SK-N-SH treated with all-trans-retinoic acid at 6 μM for 48 hours (cell line): ENCODE data around the gene TXNRD2.

ENCODE experiments used
- ATAC-seq: fragments of 200-7000 bp; cut with Tn5 transposase; 3 replicates; pipeline ENCODE4 v1.9.1; 2020; ENCODE audit warnings: mild to moderate bottlenecking, moderate library complexity
- ARNTL ChIP-seq: fragments of 450-650 bp; formaldehyde crosslinking; IDR thresholded peaks from 2 replicates; pipeline ENCODE4 v1.5.0; 2020; ENCODE audit warnings: low read depth, mild to moderate bottlenecking, moderate library complexity, borderline replicate concordance
- BACH2 ChIP-seq: fragments of 250-450 bp; sonication (Bioruptor Pico); IDR thresholded peaks from 2 replicates; pipeline ENCODE4 v1.9.0; 2021; ENCODE audit warnings: mild to moderate bottlenecking, borderline replicate concordance
- CSDC2 ChIP-seq: fragments of 250-450 bp; sonication (Bioruptor Pico); IDR thresholded peaks from 2 replicates; pipeline ENCODE4 v1.5.0; 2020; ENCODE audit warnings: mild to moderate bottlenecking, moderate library complexity
- CSRNP3 ChIP-seq: fragments of 250-450 bp; sonication (Bioruptor Pico); IDR thresholded peaks from 2 replicates; pipeline ENCODE4 v1.5.1; 2021; ENCODE audit warnings: mild to moderate bottlenecking, moderate library complexity
- ESRRG ChIP-seq: fragments of 250-450 bp; sonication (Bioruptor Pico); IDR thresholded peaks from 2 replicates; pipeline ENCODE4 v1.6.1; 2021; ENCODE audit warnings: mild to moderate bottlenecking
- GLIS3 ChIP-seq: fragments of 250-450 bp; sonication (Bioruptor Pico); IDR thresholded peaks from 2 replicates; pipeline ENCODE4 v1.5.0; 2020; ENCODE audit warnings: mild to moderate bottlenecking, moderate library complexity
- ISL1 ChIP-seq: fragments of 250-450 bp; sonication (Bioruptor Pico); IDR thresholded peaks from 2 replicates; pipeline ENCODE4 v2.1.2; 2022; ENCODE audit warnings: mild to moderate bottlenecking, moderate library complexity
- OSR1 ChIP-seq: fragments of 250-450 bp; sonication (Bioruptor Pico); IDR thresholded peaks from 2 replicates; pipeline ENCODE4 v1.8.0; 2022; ENCODE audit warnings: moderate library complexity, mild to moderate bottlenecking, inconsistent platforms
- PPARA ChIP-seq: fragments of 250-450 bp; sonication (Bioruptor Pico); IDR thresholded peaks from 2 replicates; pipeline ENCODE4 v1.5.0; 2020; ENCODE audit warnings: mild to moderate bottlenecking, borderline replicate concordance
- RARB ChIP-seq: fragments of 250-450 bp; sonication (Bioruptor Pico); IDR thresholded peaks from 2 replicates; pipeline ENCODE4 v1.8.0; 2021; ENCODE audit warnings: mild to moderate bottlenecking, moderate library complexity
- SNAI2 ChIP-seq: fragments of 250-450 bp; sonication (Bioruptor Pico); IDR thresholded peaks from 2 replicates; pipeline ENCODE4 v1.5.0; 2020; ENCODE audit warnings: mild to moderate bottlenecking, moderate library complexity
- TCF4 ChIP-seq: fragments of 250-450 bp; sonication (Bioruptor Pico); IDR thresholded peaks from 2 replicates; pipeline ENCODE4 v1.8.0; 2021; ENCODE audit warnings: mild to moderate bottlenecking, moderate library complexity, borderline replicate concordance
- TOX ChIP-seq: fragments of 250-450 bp; sonication (Bioruptor Pico); IDR thresholded peaks from 2 replicates; pipeline ENCODE4 v1.8.0; 2021; ENCODE audit warnings: mild to moderate bottlenecking, moderate library complexity, borderline replicate concordance
- ZC3H10 ChIP-seq: fragments of 250-450 bp; sonication (Bioruptor Pico); IDR thresholded peaks from 2 replicates; pipeline ENCODE4 v1.5.1; 2021; ENCODE audit warnings: mild to moderate bottlenecking, moderate library complexity
- ZFP3 ChIP-seq: fragments of 250-450 bp; sonication (Bioruptor Pico); IDR thresholded peaks from 2 replicates; pipeline ENCODE4 v1.5.0; 2020; ENCODE audit warnings: mild to moderate bottlenecking, moderate library complexity
- ZFP30 ChIP-seq: fragments of 450-650 bp; formaldehyde crosslinking; IDR thresholded peaks from 2 replicates; pipeline ENCODE4 v1.5.0; 2022; ENCODE audit warnings: mild to moderate bottlenecking, moderate library complexity
- ZNF565 ChIP-seq: fragments of 450-650 bp; formaldehyde crosslinking; conservative IDR thresholded peaks from 2 replicates; pipeline ENCODE4 v1.5.0; 2020; ENCODE audit warnings: low read depth, mild to moderate bottlenecking, moderate library complexity
- ZNF70 ChIP-seq: fragments of 450-650 bp; formaldehyde crosslinking; IDR thresholded peaks from 2 replicates; pipeline ENCODE4 v1.5.0; 2020; ENCODE audit warnings: mild to moderate bottlenecking, moderate library complexity
- ZNF8 ChIP-seq: fragments of 450-650 bp; formaldehyde crosslinking; IDR thresholded peaks from 2 replicates; pipeline ENCODE4 v1.5.0; 2020; ENCODE audit warnings: mild to moderate bottlenecking, moderate library complexity
- TF ChIP-seq, protein P1 (sequence below): fragments of 250-450 bp; sonication (Bioruptor Pico); IDR thresholded peaks from 2 replicates; pipeline ENCODE4 v1.8.0; 2021; ENCODE audit warnings: low read depth, mild to moderate bottlenecking, moderate library complexity, borderline replicate concordance
- TF ChIP-seq, protein P2 (sequence below): fragments of 250-450 bp; sonication (Bioruptor Pico); IDR thresholded peaks from 2 replicates; pipeline ENCODE4 v1.8.0; 2020; ENCODE audit warnings: mild to moderate bottlenecking, moderate library complexity, borderline replicate concordance
- TF ChIP-seq, protein P3 (sequence below): fragments of 250-450 bp; sonication (Bioruptor Pico); IDR thresholded peaks from 2 replicates; pipeline ENCODE4 v1.5.0; 2020; ENCODE audit warnings: mild to moderate bottlenecking, moderate library complexity

TXNRD2 gene

DNA sequence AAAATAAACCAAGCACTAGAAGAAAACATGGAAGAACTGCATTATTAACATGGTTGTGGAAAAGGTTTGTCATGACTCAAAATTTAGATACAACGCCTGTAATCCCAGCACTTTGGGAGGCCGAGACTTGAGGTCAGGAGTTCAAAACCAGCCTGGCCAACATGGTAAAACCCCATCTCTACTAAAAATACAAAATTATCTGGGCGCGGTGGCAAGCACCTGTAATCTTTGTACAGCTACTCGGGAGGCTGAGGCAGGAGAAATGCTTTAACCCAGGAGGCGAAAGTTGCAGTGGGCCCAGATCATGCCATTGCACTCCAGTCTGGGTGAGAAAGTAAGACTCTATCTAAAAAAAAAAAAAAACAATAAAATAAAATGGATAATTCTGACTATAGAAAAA lies 110.6 kb downstream of the TXNRD2 start:
- no peak for ATAC-seq

DNA sequence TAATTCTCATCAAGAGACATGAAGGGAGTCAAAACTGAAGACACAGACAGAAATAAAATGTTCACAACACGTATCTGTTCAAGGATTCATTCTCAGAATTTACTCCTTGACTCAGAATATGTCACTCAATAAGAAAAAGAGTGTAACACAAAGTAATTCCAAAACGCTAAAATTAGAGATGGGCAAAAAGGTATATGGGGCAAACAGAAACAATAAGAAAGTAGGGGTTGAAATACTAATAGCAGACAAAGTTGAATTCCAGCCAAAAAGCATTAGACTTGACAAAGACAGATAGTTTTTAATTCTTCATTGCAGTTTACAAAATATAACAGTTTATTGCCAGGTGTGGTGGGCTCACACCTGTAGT lies 113.6 kb downstream of the TXNRD2 start:
- no peak for ATAC-seq
- TF ChIP-seq ZFP30 (CRISPR knock-in tag) (no peak), CSDC2 (CRISPR knock-in tag) (no peak), OSR1 (CRISPR knock-in tag) (no peak), TCF4 (no peak), ARNTL (no peak), ZNF8 (CRISPR knock-in tag) (no peak), ZNF565 (CRISPR knock-in tag) (no peak), GLIS3 (CRISPR knock-in tag) (no peak), ZNF70 (CRISPR knock-in tag) (no peak), ESRRG (CRISPR knock-in tag) (no peak), PPARA (CRISPR knock-in tag) (no peak), ZC3H10 (CRISPR knock-in tag) (no peak), CSRNP3 (CRISPR knock-in tag) (no peak)
- TF ChIP-seq, protein P1, sequence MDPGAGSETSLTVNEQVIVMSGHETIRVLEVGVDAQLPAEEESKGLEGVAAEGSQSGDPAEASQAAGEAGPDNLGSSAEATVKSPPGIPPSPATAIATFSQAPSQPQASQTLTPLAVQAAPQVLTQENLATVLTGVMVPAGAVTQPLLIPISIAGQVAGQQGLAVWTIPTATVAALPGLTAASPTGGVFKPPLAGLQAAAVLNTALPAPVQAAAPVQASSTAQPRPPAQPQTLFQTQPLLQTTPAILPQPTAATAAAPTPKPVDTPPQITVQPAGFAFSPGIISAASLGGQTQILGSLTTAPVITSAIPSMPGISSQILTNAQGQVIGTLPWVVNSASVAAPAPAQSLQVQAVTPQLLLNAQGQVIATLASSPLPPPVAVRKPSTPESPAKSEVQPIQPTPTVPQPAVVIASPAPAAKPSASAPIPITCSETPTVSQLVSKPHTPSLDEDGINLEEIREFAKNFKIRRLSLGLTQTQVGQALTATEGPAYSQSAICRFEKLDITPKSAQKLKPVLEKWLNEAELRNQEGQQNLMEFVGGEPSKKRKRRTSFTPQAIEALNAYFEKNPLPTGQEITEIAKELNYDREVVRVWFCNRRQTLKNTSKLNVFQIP (CRISPR knock-in tag), result no peak
- TF ChIP-seq, protein P2, sequence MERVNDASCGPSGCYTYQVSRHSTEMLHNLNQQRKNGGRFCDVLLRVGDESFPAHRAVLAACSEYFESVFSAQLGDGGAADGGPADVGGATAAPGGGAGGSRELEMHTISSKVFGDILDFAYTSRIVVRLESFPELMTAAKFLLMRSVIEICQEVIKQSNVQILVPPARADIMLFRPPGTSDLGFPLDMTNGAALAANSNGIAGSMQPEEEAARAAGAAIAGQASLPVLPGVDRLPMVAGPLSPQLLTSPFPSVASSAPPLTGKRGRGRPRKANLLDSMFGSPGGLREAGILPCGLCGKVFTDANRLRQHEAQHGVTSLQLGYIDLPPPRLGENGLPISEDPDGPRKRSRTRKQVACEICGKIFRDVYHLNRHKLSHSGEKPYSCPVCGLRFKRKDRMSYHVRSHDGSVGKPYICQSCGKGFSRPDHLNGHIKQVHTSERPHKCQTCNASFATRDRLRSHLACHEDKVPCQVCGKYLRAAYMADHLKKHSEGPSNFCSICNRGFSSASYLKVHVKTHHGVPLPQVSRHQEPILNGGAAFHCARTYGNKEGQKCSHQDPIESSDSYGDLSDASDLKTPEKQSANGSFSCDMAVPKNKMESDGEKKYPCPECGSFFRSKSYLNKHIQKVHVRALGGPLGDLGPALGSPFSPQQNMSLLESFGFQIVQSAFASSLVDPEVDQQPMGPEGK (CRISPR knock-in tag), result no peak

More for the DNA sequence above, 110.6 kb downstream of the TXNRD2 start:
- no peak for TF ChIP-seq ESRRG (CRISPR knock-in tag)
- TF ChIP-seq, protein P2 (CRISPR knock-in tag), result no peak
- TF ChIP-seq ISL1 (CRISPR knock-in tag), result no peak
- TF ChIP-seq SNAI2 (CRISPR knock-in tag), result no peak
- TF ChIP-seq ZFP30 (CRISPR knock-in tag), result no peak
- no peak for TF ChIP-seq ARNTL
- no peak for TF ChIP-seq BACH2
- TF ChIP-seq ZNF8 (CRISPR knock-in tag), result no peak
- no peak for TF ChIP-seq ZC3H10 (CRISPR knock-in tag)
- TF ChIP-seq CSDC2 (CRISPR knock-in tag), result no peak
- TF ChIP-seq ZFP3 (CRISPR knock-in tag), result no peak
- TF ChIP-seq ZNF565 (CRISPR knock-in tag), result no peak
- TF ChIP-seq TOX (CRISPR knock-in tag), result no peak
- no peak for TF ChIP-seq PPARA (CRISPR knock-in tag)
- no peak for TF ChIP-seq CSRNP3 (CRISPR knock-in tag)
- TF ChIP-seq, protein P1 (CRISPR knock-in tag), result no peak
- no peak for TF ChIP-seq GLIS3 (CRISPR knock-in tag)
- TF ChIP-seq OSR1 (CRISPR knock-in tag), result no peak
- TF ChIP-seq, protein P3, sequence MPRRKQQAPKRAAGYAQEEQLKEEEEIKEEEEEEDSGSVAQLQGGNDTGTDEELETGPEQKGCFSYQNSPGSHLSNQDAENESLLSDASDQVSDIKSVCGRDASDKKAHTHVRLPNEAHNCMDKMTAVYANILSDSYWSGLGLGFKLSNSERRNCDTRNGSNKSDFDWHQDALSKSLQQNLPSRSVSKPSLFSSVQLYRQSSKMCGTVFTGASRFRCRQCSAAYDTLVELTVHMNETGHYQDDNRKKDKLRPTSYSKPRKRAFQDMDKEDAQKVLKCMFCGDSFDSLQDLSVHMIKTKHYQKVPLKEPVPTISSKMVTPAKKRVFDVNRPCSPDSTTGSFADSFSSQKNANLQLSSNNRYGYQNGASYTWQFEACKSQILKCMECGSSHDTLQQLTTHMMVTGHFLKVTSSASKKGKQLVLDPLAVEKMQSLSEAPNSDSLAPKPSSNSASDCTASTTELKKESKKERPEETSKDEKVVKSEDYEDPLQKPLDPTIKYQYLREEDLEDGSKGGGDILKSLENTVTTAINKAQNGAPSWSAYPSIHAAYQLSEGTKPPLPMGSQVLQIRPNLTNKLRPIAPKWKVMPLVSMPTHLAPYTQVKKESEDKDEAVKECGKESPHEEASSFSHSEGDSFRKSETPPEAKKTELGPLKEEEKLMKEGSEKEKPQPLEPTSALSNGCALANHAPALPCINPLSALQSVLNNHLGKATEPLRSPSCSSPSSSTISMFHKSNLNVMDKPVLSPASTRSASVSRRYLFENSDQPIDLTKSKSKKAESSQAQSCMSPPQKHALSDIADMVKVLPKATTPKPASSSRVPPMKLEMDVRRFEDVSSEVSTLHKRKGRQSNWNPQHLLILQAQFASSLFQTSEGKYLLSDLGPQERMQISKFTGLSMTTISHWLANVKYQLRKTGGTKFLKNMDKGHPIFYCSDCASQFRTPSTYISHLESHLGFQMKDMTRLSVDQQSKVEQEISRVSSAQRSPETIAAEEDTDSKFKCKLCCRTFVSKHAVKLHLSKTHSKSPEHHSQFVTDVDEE (CRISPR knock-in tag), result no peak
- no peak for TF ChIP-seq RARB (CRISPR knock-in tag)
